ES-I3 (cell line): Measurements from ENCODE around the gene SHPK.

Source experiments
- H3K36me3 ChIP-seq: 2 replicates; pipeline ENCODE4 v1.6.1; 2013; ENCODE audit warnings: mild to moderate bottlenecking, low read length, control low read depth, moderate library complexity; ENCODE audit not compliant: insufficient read depth
- H3K4me1 ChIP-seq: 2 replicates; pipeline ENCODE4 v1.6.1; 2013; ENCODE audit warnings: mild to moderate bottlenecking, control low read depth, low read length; ENCODE audit not compliant: insufficient read depth
- H3K9ac ChIP-seq: 2 replicates; pipeline ENCODE4 v1.6.1; 2013; ENCODE audit warnings: low read depth, mild to moderate bottlenecking, low read length, moderate library complexity
- H3K9me3 ChIP-seq: 2 replicates; pipeline ENCODE4 v1.6.1; 2013; ENCODE audit warnings: mild to moderate bottlenecking, low read length, moderate library complexity; ENCODE audit not compliant: control insufficient read depth, insufficient read depth

SHPK gene

GRCh38 chr17:3627769-3628167, 8.3 kb downstream of the SHPK start:
- Histone ChIP-seq H3K9ac (no peak overlapping the region), H3K36me3 (no peaks in the 10 kb centered on the region; the same call in 1 of the 2 replicates), H3K4me1 (no peaks in the 10 kb centered on the region), H3K9me3 (no peaks in the 10 kb centered on the region)

- Histone ChIP-seq H3K9me3 (no peaks in the 10 kb centered on the region), H3K9ac (no peak overlapping the region), H3K36me3 (peaks cover 3% of the 10 kb centered on the region), H3K4me1 (no peaks in the 10 kb centered on the region)
Observed at GRCh38 chr17:3626831-3627768, 8.9 kb downstream of the SHPK start.

- Histone ChIP-seq H3K36me3 (peaks cover 10% of the 10 kb centered on the region), H3K9me3 (no peaks in the 10 kb centered on the region), H3K4me1 (no peaks in the 10 kb centered on the region), H3K9ac (no peak overlapping the region)
Observed at GRCh38 chr17:3622977-3623594, 13.0 kb downstream of the SHPK start.

DNA sequence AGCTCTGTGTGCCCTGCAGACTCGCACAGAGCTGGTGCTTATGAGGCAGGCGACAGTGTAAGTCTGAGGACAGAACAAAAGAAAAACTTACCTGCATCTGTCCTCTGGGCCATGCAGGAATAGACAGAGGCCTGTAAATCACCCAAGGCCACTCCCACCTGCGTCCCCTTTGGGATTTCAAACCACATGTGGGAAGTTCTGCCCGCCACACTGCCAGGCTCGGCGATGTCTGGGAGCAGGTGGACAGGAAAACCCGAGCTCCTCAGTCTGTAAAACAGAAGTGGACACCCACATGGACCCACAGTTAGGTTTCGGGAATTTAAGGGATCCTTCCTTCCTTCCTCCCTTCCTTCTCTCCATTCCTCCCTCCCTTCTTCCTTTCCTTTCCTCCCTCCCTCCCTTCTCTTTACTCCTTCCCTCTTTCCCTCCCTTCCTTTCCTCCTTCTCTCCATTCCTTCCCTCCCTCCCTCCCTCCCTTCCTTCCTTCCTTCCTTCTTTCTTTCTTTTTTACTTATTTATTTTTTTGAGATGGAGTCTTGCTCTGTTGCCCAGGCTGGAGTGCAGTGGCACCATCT, 14.8 kb downstream of the SHPK start:
- peaks cover 17% of the 10 kb centered on the region for H3K36me3 ChIP-seq
- H3K9ac ChIP-seq = no peak overlapping the region
- no peaks in the 10 kb centered on the region for H3K4me1 ChIP-seq
- H3K9me3 ChIP-seq = no peaks in the 10 kb centered on the region; the same call in 1 of the 2 replicates

GRCh38 chr17:3615160-3615870, 20.7 kb downstream of the SHPK start:
- no peaks in the 10 kb centered on the region for H3K4me1 ChIP-seq
- H3K36me3 ChIP-seq = peaks cover 16% of the 10 kb centered on the region
- no peaks in the 10 kb centered on the region; the same call in 1 of the 2 replicates for H3K9me3 ChIP-seq
- no peak overlapping the region for H3K9ac ChIP-seq

GRCh38 chr17:3613124-3613523, 22.9 kb downstream of the SHPK start:
- H3K9ac ChIP-seq = no peak overlapping the region
- no peaks in the 10 kb centered on the region for H3K4me1 ChIP-seq
- H3K36me3 ChIP-seq = peaks cover 18% of the 10 kb centered on the region
- no peaks in the 10 kb centered on the region; the same call in 1 of the 2 replicates for H3K9me3 ChIP-seq

- H3K9ac ChIP-seq = no peak overlapping the region
- H3K4me1 ChIP-seq = no peaks in the 10 kb centered on the region
- H3K9me3 ChIP-seq = no peaks in the 10 kb centered on the region
- H3K36me3 ChIP-seq = peaks cover 11% of the 10 kb centered on the region; the same call in 1 of the 2 replicates
Observed at GRCh38 chr17:3610523-3610922, 25.5 kb downstream of the SHPK start.

DNA sequence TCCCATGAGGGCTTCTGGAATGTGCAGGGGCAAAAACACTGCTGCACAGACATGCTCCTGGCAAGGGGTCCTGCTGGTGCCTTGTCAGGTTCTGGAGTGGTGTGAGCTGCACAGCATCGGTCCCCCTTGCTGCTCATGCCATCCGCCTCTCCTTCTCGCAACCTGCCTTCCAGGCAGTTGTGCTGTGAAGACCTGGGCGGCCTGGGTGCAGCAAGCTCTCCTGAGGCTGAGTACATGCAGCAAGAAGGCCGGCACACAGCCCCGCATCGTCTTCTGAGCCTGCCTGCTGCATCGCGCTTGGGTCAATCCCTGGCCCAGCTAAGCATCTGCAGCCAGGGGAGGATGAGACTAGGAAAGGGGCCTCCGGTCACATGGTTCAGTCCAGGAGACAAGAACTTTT, 26.4 kb downstream of the SHPK start:
- Histone ChIP-seq H3K9ac (no peak overlapping the region), H3K36me3 (peaks cover 7% of the 10 kb centered on the region; the same call in 1 of the 2 replicates), H3K4me1 (no peaks in the 10 kb centered on the region)

GRCh38 chr17:3603870-3604259, 32.2 kb downstream of the SHPK start:
- Histone ChIP-seq H3K9me3 (no peaks in the 10 kb centered on the region), H3K36me3 (peaks cover 6% of the 10 kb centered on the region), H3K4me1 (no peaks in the 10 kb centered on the region), H3K9ac (no peak overlapping the region)

More for the DNA sequence above, 26.4 kb downstream of the SHPK start:
- no peaks in the 10 kb centered on the region for H3K9me3 ChIP-seq

- Histone ChIP-seq H3K9ac (no peak overlapping the region), H3K4me1 (no peaks in the 10 kb centered on the region), H3K9me3 (no peaks in the 10 kb centered on the region), H3K36me3 (peaks cover 4% of the 10 kb centered on the region; the same call in 1 of the 2 replicates)
Observed at GRCh38 chr17:3603119-3603869, 32.8 kb downstream of the SHPK start.

- H3K9ac ChIP-seq = no peak overlapping the region
- no peaks in the 10 kb centered on the region for H3K4me1 ChIP-seq
- H3K36me3 ChIP-seq = peaks cover 4% of the 10 kb centered on the region; the same call in 1 of the 2 replicates
- H3K9me3 ChIP-seq = no peaks in the 10 kb centered on the region
Observed at GRCh38 chr17:3602499-3602898, 33.6 kb downstream of the SHPK start.

GRCh38 chr17:3600529-3601205, 35.4 kb downstream of the SHPK start:
- Histone ChIP-seq H3K4me1 (no peaks in the 10 kb centered on the region), H3K36me3 (peaks cover 4% of the 10 kb centered on the region; the same call in 1 of the 2 replicates), H3K9ac (no peak overlapping the region), H3K9me3 (no peaks in the 10 kb centered on the region)

DNA sequence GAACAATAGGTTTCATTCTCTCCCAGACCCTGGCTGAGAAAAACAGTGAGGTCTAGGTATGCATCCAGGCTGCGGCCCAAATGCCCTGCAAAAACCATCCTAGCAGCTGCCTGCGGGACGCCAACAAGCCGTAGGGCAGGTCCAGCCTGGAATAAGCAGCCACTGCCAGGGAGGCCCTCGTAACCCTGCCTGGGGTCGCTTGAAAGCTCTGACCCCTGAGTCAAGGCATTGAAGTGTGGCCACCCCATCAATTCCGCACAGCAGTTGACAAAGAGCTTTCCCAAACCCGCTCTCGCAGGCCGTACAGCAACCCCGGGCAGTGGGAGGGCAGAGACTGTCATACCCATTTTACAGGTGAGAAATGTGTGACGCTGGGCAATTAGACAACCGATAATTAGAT, 38.0 kb downstream of the SHPK start:
- no peaks in the 10 kb centered on the region; the same call in 1 of the 2 replicates for H3K4me1 ChIP-seq
- no peaks in the 10 kb centered on the region for H3K9me3 ChIP-seq
- peaks cover 4% of the 10 kb centered on the region; the same call in 1 of the 2 replicates for H3K36me3 ChIP-seq
- no peak overlapping the region for H3K9ac ChIP-seq
